Measurements from ENCODE around the gene CYFIP2.

Gene CYFIP2

GRCh38 chr5:157259699-157260098 lies 6.2 kb upstream of the CYFIP2 start:
- ChIA-PET CTCF (interaction anchor here (1.3 kb wide), 1 partner anchor 41 kb away, joined by 7 read pairs; no protein-coding TSS in a partner anchor), POLR2A (no interaction called here)
- DNase-seq (ENCODE audit: extremely low spot score): no peak
- no peak for TF ChIP-seq BHLHE40 (IDR thresholded peaks at IDR 0.05; ENCODE audit: borderline replicate concordance)
- no peak for TF ChIP-seq SUZ12 (IDR thresholded peaks at IDR 0.05)
- no peak for TF ChIP-seq LEF1 (IDR thresholded peaks at IDR 0.05; ENCODE audit: borderline replicate concordance)
- TF ChIP-seq ZNF384 (IDR thresholded peaks at IDR 0.05): no peak
- TF ChIP-seq TARDBP (IDR thresholded peaks at IDR 0.05): no peak
- no peak for TF ChIP-seq NFRKB (IDR thresholded peaks at IDR 0.05)
- TF ChIP-seq CTBP1 (IDR thresholded peaks at IDR 0.05; ENCODE audit: borderline replicate concordance): no peak
- no peak for TF ChIP-seq SP1 (IDR thresholded peaks at IDR 0.05)
- TF ChIP-seq ELF4 (IDR thresholded peaks at IDR 0.05): no peak
- TF ChIP-seq HDGF (IDR thresholded peaks at IDR 0.05; ENCODE audit: borderline replicate concordance): no peak
- no peak for TF ChIP-seq L3MBTL2 (conservative IDR thresholded peaks at IDR 0.05)
- TF ChIP-seq ARNT (IDR thresholded peaks at IDR 0.05): no peak
- TF ChIP-seq FOXA1 (IDR thresholded peaks at IDR 0.05): no peak
- no peak for TF ChIP-seq PKNOX1 (IDR thresholded peaks at IDR 0.05)
- no peak for TF ChIP-seq FOXM1 (IDR thresholded peaks at IDR 0.05; ENCODE audit: borderline replicate concordance)
- TF ChIP-seq FOXK2 (IDR thresholded peaks at IDR 0.05): no peak

- TF ChIP-seq SUZ12 (IDR thresholded peaks at IDR 0.05) (no peak), NFRKB (IDR thresholded peaks at IDR 0.05) (no peak), ELF4 (IDR thresholded peaks at IDR 0.05) (no peak), ARNT (IDR thresholded peaks at IDR 0.05) (no peak), SP1 (IDR thresholded peaks at IDR 0.05) (no peak), TARDBP (IDR thresholded peaks at IDR 0.05) (no peak), PKNOX1 (IDR thresholded peaks at IDR 0.05) (no peak), LEF1 (IDR thresholded peaks at IDR 0.05; ENCODE audit: borderline replicate concordance) (no peak), FOXA1 (IDR thresholded peaks at IDR 0.05) (no peak), BHLHE40 (IDR thresholded peaks at IDR 0.05; ENCODE audit: borderline replicate concordance) (no peak), L3MBTL2 (conservative IDR thresholded peaks at IDR 0.05) (no peak), FOXM1 (IDR thresholded peaks at IDR 0.05; ENCODE audit: borderline replicate concordance) (no peak), CTBP1 (IDR thresholded peaks at IDR 0.05; ENCODE audit: borderline replicate concordance) (no peak), FOXK2 (IDR thresholded peaks at IDR 0.05) (no peak)
- CTCF ChIA-PET: interaction anchor here (2.7 kb wide), 1 partner anchor 10 kb away, joined by 16 read pairs; no protein-coding TSS in a partner anchor
- DNase-seq (ENCODE audit: extremely low spot score): no peak
- POLR2A ChIA-PET: no interaction called here
Observed at GRCh38 chr5:157263496-157264090, 2.3 kb upstream of the CYFIP2 start.

- DNase-seq (ENCODE audit: extremely low spot score): no peak
- ChIA-PET POLR2A (interaction anchor here (1.0 to 1.6 kb wide), 3 partner anchors 30 to 124 kb away, joined by 3 to 4 read pairs (median 3); partner anchors contain the start of gene MED7), CTCF (interaction anchor here (0.6 to 1.8 kb wide), 3 partner anchors 12 to 484 kb away, joined by 3 to 6 read pairs (median 5); no protein-coding TSS in a partner anchor)
Observed at GRCh38 chr5:157266286-157267007, 524 bp downstream of the CYFIP2 start.

DNA sequence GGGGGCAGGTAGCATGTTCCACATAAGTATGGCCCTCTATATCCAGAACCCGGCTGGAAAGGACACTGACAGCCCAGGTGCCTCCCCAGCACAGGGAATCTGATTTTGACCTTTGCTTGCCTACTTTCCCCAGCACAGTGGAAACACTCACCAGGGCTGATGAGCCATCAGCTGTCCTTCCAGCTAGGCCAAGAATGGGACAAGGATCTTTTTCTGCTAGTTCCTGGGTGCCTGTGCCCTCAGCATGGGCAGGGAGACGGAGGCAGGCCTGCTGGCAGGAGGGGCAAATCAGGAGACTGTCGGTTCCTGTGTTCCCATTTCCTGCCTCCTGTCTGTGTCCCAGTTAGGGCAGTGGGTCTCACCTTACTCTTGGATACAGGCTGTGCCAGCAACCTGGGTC lies 1.1 kb downstream of the CYFIP2 start:
- DNase-seq (ENCODE audit: extremely low spot score): no peak
- ChIA-PET CTCF (interaction anchor here (0.8 to 1.5 kb wide), 2 partner anchors 13 to 483 kb away, joined by 3 to 9 read pairs; no protein-coding TSS in a partner anchor), POLR2A (interaction anchor here (1.0 to 1.5 kb wide), 3 partner anchors 30 to 124 kb away, joined by 3 to 5 read pairs (median 4); partner anchors contain the start of gene MED7)
- TF ChIP-seq PKNOX1 (IDR thresholded peaks at IDR 0.05): no peak

More at GRCh38 chr5:157266286-157267007, 524 bp downstream of the CYFIP2 start:
- TF ChIP-seq SP1 (IDR thresholded peaks at IDR 0.05) (no peak), L3MBTL2 (conservative IDR thresholded peaks at IDR 0.05) (0 out of 2 replicates have a peak, but pooled peaks have one; percentile 17)

- no peak for DNase-seq (ENCODE audit: extremely low spot score)
- TF ChIP-seq FOXK2 (IDR thresholded peaks at IDR 0.05) (no peak), FOXM1 (IDR thresholded peaks at IDR 0.05; ENCODE audit: borderline replicate concordance) (no peak), TARDBP (IDR thresholded peaks at IDR 0.05) (no peak), L3MBTL2 (conservative IDR thresholded peaks at IDR 0.05) (no peak), PKNOX1 (IDR thresholded peaks at IDR 0.05) (no peak), FOXA1 (IDR thresholded peaks at IDR 0.05) (no peak), SP1 (IDR thresholded peaks at IDR 0.05) (no peak), ARNT (IDR thresholded peaks at IDR 0.05) (no peak), HDGF (IDR thresholded peaks at IDR 0.05; ENCODE audit: borderline replicate concordance) (no peak), SUZ12 (IDR thresholded peaks at IDR 0.05) (no peak), ZNF384 (IDR thresholded peaks at IDR 0.05) (no peak)
- ChIA-PET CTCF (interaction anchor here (0.5 to 1.5 kb wide), 3 partner anchors 13 to 62 kb away, joined by 3 to 9 read pairs (median 3); no protein-coding TSS in a partner anchor), POLR2A (interaction anchor here (1.2 kb wide), 1 partner anchor 125 kb away, joined by 5 read pairs; the partner anchor contains the start of gene MED7)
Observed at GRCh38 chr5:157267761-157268480, 2.0 kb downstream of the CYFIP2 start.

Data from HEK293T (cell line).